Dendritic cell treated with granulocyte-macrophage colony-stimulating factor and Interleukin-4, amounts not matched to agents 40 ng/mL and 50 ng/mL, for 4 days (primary cell): ENCODE measurements around the gene KRT32.

ENCODE experiments used
- H3K27ac Mint-ChIP-seq: one replicate; pipeline ENCODE4 v1.8.0; 2022; ENCODE audit warnings: mild to moderate bottlenecking, mixed read lengths
- H3K27me3 Mint-ChIP-seq: one replicate; pipeline ENCODE4 v1.8.0; 2022; ENCODE audit warnings: mild to moderate bottlenecking, mixed read lengths
- H3K36me3 Mint-ChIP-seq: one replicate; pipeline ENCODE4 v1.8.0; 2022; ENCODE audit warnings: low read depth, mixed read lengths
- H3K4me1 Mint-ChIP-seq: one replicate; pipeline ENCODE4 v1.8.0; 2022; ENCODE audit warnings: low read depth, mixed read lengths
- H3K4me3 Mint-ChIP-seq: one replicate; pipeline ENCODE4 v1.8.0; 2022; ENCODE audit warnings: mild to moderate bottlenecking, moderate library complexity, mixed read lengths
- H3K9me3 Mint-ChIP-seq: one replicate; pipeline ENCODE4 v1.8.0; 2022; ENCODE audit warnings: mixed read lengths
- intact Hi-C: fragments of 100-400 bp; cut with micrococcal nuclease; formaldehyde crosslinking; loops from one replicate; pipeline ENCODE4 v1.15.0; 2022

KRT32 gene

GRCh38 chr17:41503202-41503601 lies 36.0 kb upstream of the KRT32 start:
- H3K4me1 Mint-ChIP-seq = peaks cover 57% of the 10 kb centered on the region
- intact Hi-C loops = no loop called here
- H3K9me3 Mint-ChIP-seq = no peaks in the 10 kb centered on the region
- H3K27me3 Mint-ChIP-seq = peaks cover 7% of the 10 kb centered on the region
- no peak overlapping the region for H3K4me3 Mint-ChIP-seq
- H3K36me3 Mint-ChIP-seq = no peaks in the 10 kb centered on the region
- H3K27ac Mint-ChIP-seq = no peak overlapping the region

DNA sequence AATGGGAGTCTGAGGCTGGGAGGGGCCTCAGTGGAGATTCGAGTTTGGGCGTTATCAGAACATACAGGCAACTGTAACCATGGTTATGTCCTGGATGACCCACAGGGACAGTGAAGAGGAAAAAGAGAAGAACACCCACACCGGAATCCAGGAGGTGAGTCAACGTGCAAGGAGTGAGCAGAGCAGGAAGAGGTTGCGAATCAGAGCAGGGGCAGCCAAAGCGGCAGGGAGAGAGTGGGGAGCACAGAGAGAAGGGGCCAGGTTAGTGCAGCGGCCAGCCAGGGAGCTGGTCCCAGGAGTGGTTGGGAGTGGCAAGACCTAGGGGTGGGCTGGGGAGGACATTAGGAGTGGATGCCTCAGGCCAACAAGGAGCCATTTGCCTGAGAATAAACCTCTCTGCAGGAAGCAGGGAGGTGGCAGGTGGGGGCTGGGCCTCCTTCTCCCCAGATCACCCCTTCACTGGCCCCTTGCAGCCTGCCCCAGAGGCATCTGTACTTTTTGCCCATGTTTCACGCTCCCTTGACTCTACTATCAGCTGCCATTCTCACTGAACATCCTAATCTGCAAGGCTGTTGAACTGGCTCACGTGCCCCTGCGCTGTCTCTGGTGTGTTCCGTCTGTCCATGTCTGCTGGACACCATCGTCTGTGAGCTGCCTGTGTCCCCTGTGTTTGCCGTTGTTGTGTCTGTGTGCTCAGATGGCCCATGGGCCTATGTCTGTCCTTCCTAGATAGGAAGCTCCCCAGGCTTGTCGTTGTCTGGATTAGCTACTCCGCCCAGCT lies 33.1 kb upstream of the KRT32 start:
- Mint-ChIP-seq H3K36me3 (no peaks in the 10 kb centered on the region), H3K27ac (peak overlapping the region; percentile 12), H3K27me3 (peaks cover 5% of the 10 kb centered on the region), H3K4me3 (no peak overlapping the region), H3K4me1 (peaks cover 55% of the 10 kb centered on the region), H3K9me3 (no peaks in the 10 kb centered on the region)
- intact Hi-C loops = no loop called here

GRCh38 chr17:41499714-41500113 lies 32.5 kb upstream of the KRT32 start:
- no peaks in the 10 kb centered on the region for H3K9me3 Mint-ChIP-seq
- peaks cover 56% of the 10 kb centered on the region for H3K4me1 Mint-ChIP-seq
- intact Hi-C loops = loop anchor here (5.0 kb wide), 1 partner anchor 148 kb away; no protein-coding TSS in a partner anchor
- H3K36me3 Mint-ChIP-seq = no peaks in the 10 kb centered on the region
- H3K27me3 Mint-ChIP-seq = peaks cover 6% of the 10 kb centered on the region
- no peak overlapping the region for H3K4me3 Mint-ChIP-seq
- H3K27ac Mint-ChIP-seq = peak overlapping the region; percentile 12

- H3K4me1 Mint-ChIP-seq = peaks cover 64% of the 10 kb centered on the region
- H3K36me3 Mint-ChIP-seq = no peaks in the 10 kb centered on the region
- no peaks in the 10 kb centered on the region for H3K9me3 Mint-ChIP-seq
- H3K27ac Mint-ChIP-seq = peak overlapping the region; percentile 50
- H3K4me3 Mint-ChIP-seq = no peak overlapping the region
- H3K27me3 Mint-ChIP-seq = peaks cover 6% of the 10 kb centered on the region
- intact Hi-C loops = loop anchor here (5.0 kb wide), 1 partner anchor 149 kb away; no protein-coding TSS in a partner anchor
Observed at GRCh38 chr17:41498276-41498675, 31.1 kb upstream of the KRT32 start.

GRCh38 chr17:41496803-41497484 lies 29.8 kb upstream of the KRT32 start:
- H3K4me1 Mint-ChIP-seq = peaks cover 77% of the 10 kb centered on the region
- H3K27me3 Mint-ChIP-seq = peaks cover 6% of the 10 kb centered on the region
- H3K36me3 Mint-ChIP-seq = no peaks in the 10 kb centered on the region
- H3K9me3 Mint-ChIP-seq = no peaks in the 10 kb centered on the region
- H3K4me3 Mint-ChIP-seq = peak overlapping the region; percentile 17
- H3K27ac Mint-ChIP-seq = peak overlapping the region; percentile 68
- intact Hi-C loops = loop anchor here (5.0 kb wide), 1 partner anchor 150 kb away; no protein-coding TSS in a partner anchor

DNA sequence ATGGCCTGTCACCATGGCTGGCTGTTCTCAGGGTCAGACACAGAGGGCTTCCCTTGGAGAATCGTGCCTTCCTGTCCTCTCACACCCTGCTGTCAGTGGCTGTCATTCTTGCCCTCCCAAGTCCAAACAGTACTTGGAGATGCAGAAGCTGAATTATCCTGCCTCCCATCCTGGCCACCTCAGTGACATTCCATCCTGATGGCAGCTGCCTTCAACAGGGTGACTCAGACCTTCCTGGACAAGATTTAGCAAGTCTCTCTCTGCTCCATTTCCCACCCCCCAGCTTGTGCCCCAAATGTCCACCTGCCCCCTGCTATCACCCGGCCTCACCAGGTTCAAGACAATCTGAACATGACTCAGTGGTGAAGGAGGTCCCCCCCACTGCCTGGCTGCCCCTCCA lies 27.3 kb upstream of the KRT32 start:
- Mint-ChIP-seq H3K4me3 (no peak overlapping the region), H3K27ac (peak overlapping the region; percentile 54), H3K4me1 (peaks cover 82% of the 10 kb centered on the region), H3K36me3 (no peaks in the 10 kb centered on the region), H3K9me3 (no peaks in the 10 kb centered on the region), H3K27me3 (peaks cover 2% of the 10 kb centered on the region)
- intact Hi-C loops = no loop called here

- no peak overlapping the region for H3K27ac Mint-ChIP-seq
- H3K4me1 Mint-ChIP-seq = peaks cover 78% of the 10 kb centered on the region
- no peaks in the 10 kb centered on the region for H3K36me3 Mint-ChIP-seq
- no peak overlapping the region for H3K4me3 Mint-ChIP-seq
- intact Hi-C loops = no loop called here
- no peaks in the 10 kb centered on the region for H3K9me3 Mint-ChIP-seq
- H3K27me3 Mint-ChIP-seq = peaks cover 2% of the 10 kb centered on the region
Observed at GRCh38 chr17:41492771-41493170, 25.6 kb upstream of the KRT32 start.

DNA sequence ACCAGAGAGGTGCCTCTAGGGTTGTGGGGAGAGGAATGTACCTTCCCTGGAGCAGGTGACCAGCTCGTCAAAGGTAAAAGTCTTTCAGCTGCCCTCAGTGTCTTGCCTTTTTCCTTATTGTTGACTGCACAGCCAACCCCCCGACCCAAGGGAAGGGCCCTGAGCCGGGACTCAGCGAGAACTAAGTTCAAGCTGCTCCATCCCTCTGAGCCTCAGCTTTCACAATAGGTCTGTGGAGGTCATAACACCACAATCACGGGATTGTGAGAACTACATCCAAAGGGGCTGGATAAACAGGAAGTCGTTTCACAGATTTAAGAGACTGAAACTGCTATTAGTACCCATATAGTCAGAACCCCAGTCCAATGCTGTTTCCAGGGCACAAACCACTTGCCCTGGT lies 25.2 kb upstream of the KRT32 start:
- intact Hi-C loops = no loop called here
- peaks cover 75% of the 10 kb centered on the region for H3K4me1 Mint-ChIP-seq
- H3K27me3 Mint-ChIP-seq = peaks cover 2% of the 10 kb centered on the region
- H3K9me3 Mint-ChIP-seq = no peaks in the 10 kb centered on the region
- H3K4me3 Mint-ChIP-seq = no peak overlapping the region
- no peak overlapping the region for H3K27ac Mint-ChIP-seq
- no peaks in the 10 kb centered on the region for H3K36me3 Mint-ChIP-seq

DNA sequence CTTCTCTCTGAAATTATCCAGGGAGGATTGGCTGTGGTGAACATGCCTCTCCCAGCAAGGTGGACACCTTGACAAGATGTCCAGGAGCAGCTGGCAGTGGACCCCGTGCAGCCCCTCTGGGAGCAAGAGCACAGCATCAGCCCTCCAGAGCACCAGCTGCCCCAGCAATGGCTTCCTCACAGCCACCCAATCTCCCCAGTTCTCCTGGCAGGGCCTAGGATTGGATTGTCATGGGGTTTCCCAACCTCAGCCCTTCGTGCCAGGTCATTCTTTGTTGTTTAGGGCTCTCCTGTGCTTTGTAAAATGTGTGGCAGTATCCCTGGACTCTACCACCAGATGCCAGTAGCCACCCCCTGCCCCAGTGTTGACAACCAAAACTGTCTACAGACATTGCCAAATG lies 24.3 kb upstream of the KRT32 start:
- H3K9me3 Mint-ChIP-seq = no peaks in the 10 kb centered on the region
- H3K4me3 Mint-ChIP-seq = no peak overlapping the region

GRCh38 chr17:41490000-41490990 lies 23.1 kb upstream of the KRT32 start:
- Mint-ChIP-seq H3K36me3 (no peaks in the 10 kb centered on the region), H3K4me3 (peak overlapping the region; percentile 21), H3K4me1 (peaks cover 72% of the 10 kb centered on the region), H3K9me3 (no peaks in the 10 kb centered on the region), H3K27ac (peak overlapping the region; percentile 68), H3K27me3 (peaks cover 8% of the 10 kb centered on the region)
- intact Hi-C loops = loop anchor here (5.0 kb wide), 1 partner anchor 172 kb away; no protein-coding TSS in a partner anchor

More for the DNA sequence above, 24.3 kb upstream of the KRT32 start:
- Mint-ChIP-seq H3K36me3 (no peaks in the 10 kb centered on the region), H3K4me1 (peaks cover 73% of the 10 kb centered on the region), H3K27me3 (peaks cover 4% of the 10 kb centered on the region), H3K27ac (no peak overlapping the region)
- intact Hi-C loops = no loop called here

DNA sequence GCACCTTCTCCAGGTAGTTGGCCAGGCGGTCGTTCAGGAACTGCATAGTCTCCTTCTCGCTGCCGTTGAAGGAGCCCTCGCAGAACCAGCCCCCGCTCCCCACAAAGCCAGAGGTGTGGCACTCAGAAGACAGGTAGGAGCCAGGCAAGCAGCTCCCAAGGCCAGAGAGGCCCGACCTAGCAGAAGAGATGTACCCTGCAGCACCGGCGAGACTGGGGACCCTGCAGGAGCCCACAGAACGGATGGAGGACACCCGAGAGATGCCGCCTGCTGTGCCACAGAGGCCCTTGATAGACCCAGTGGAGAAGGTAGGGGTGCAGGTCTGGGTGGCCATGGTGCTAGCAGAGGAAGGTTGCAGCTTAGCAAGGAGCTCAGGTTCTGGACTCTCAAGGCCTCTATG lies 22.3 kb upstream of the KRT32 start, which contains the start of gene KRT36:
KRT36 (minus strand) TSS at position 380 of the 400 bp plus-strand sequence; CDS start at position 334, 46 bp downstream.
- no peaks in the 10 kb centered on the region for H3K9me3 Mint-ChIP-seq
- H3K36me3 Mint-ChIP-seq = no peaks in the 10 kb centered on the region
- H3K4me1 Mint-ChIP-seq = peaks cover 65% of the 10 kb centered on the region
- intact Hi-C loops = loop anchor here (5.0 kb wide), 1 partner anchor 173 kb away; no protein-coding TSS in a partner anchor
- H3K27me3 Mint-ChIP-seq = peaks cover 7% of the 10 kb centered on the region
- peak within 1 kb of the TSS; percentile 68 for H3K27ac Mint-ChIP-seq
- H3K4me3 Mint-ChIP-seq = peak within 1 kb of the TSS; percentile 21

GRCh38 chr17:41486809-41487530 lies 19.8 kb upstream of the KRT32 start:
- H3K4me3 Mint-ChIP-seq = no peak overlapping the region
- no peak overlapping the region for H3K27ac Mint-ChIP-seq
- H3K4me1 Mint-ChIP-seq = peaks cover 46% of the 10 kb centered on the region
- H3K36me3 Mint-ChIP-seq = no peaks in the 10 kb centered on the region
- no peaks in the 10 kb centered on the region for H3K9me3 Mint-ChIP-seq
- intact Hi-C loops = loop anchor here (5.0 kb wide), 1 partner anchor 175 kb away; no protein-coding TSS in a partner anchor
- H3K27me3 Mint-ChIP-seq = peaks cover 10% of the 10 kb centered on the region

DNA sequence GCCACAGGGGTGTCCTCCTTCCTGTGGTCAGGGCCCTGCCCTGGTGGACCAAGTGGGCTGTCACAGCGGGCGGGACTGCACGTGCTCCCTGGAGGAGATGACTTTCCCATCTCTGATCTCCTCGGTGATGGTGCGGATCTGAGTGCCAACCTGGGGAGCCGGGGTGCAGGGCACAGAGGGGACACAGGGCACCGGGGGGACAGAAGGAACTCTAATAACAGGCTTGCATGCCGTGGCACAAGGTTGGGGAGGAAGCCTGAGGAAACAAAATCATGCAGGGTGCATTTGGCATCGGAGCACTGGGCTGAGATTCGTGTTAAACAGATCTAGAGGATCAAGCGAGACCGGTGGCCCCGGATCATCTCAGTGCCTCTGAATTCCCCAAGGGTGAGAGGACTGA lies 19.1 kb upstream of the KRT32 start:
- H3K4me1 Mint-ChIP-seq = peaks cover 39% of the 10 kb centered on the region
- H3K9me3 Mint-ChIP-seq = no peaks in the 10 kb centered on the region
- no peak overlapping the region for H3K4me3 Mint-ChIP-seq
- peaks cover 10% of the 10 kb centered on the region for H3K27me3 Mint-ChIP-seq
- intact Hi-C loops = loop anchor here (5.0 kb wide), 1 partner anchor 176 kb away; no protein-coding TSS in a partner anchor
- no peak overlapping the region for H3K27ac Mint-ChIP-seq
- no peaks in the 10 kb centered on the region for H3K36me3 Mint-ChIP-seq
